GM19023 (cell line): ENCODE data around the gene OR4D11.
"Not testable (repeated sequence)": the region's sequence is repeated elsewhere in the genome, so short reads cannot be mapped to it uniquely, and the experiment has no call there.

Source experiments
- ATAC-seq: cut with Tn5 transposase; IDR thresholded peaks from one replicate; pipeline ENCODE4 v1.9.1; 2021; ENCODE audit warnings: mild to moderate bottlenecking, moderate library complexity; ENCODE audit not compliant: unreplicated experiment

The OR4D11 gene

GRCh38 chr11:59547605-59548308, 44.4 kb downstream of the OR4D11 start:
- ATAC-seq, result not testable (repeated sequence)

DNA sequence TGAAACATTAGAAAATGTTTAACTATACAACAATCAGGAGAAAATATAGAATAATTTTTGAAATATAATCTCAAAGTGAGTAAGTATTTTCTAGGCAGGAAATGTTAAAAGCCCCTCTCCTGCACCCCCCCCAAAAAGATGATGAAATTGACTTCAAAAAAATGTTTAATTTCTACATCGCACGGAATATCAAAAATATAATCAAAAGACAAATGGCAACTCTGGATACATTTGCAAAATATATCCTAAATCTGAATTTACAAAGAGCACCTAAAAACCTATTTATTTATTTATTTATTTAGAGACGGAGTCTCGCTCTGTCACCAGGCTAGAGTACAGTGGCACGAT, 44.9 kb downstream of the OR4D11 start:
- ATAC-seq, result no peak

- ATAC-seq, result peak; percentile 92
These were observed 47.0 kb downstream of the OR4D11 start for GRCh38 chr11:59550368-59550841.

GRCh38 chr11:59550842-59551658, 47.7 kb downstream of the OR4D11 start:
- no peak for ATAC-seq

DNA sequence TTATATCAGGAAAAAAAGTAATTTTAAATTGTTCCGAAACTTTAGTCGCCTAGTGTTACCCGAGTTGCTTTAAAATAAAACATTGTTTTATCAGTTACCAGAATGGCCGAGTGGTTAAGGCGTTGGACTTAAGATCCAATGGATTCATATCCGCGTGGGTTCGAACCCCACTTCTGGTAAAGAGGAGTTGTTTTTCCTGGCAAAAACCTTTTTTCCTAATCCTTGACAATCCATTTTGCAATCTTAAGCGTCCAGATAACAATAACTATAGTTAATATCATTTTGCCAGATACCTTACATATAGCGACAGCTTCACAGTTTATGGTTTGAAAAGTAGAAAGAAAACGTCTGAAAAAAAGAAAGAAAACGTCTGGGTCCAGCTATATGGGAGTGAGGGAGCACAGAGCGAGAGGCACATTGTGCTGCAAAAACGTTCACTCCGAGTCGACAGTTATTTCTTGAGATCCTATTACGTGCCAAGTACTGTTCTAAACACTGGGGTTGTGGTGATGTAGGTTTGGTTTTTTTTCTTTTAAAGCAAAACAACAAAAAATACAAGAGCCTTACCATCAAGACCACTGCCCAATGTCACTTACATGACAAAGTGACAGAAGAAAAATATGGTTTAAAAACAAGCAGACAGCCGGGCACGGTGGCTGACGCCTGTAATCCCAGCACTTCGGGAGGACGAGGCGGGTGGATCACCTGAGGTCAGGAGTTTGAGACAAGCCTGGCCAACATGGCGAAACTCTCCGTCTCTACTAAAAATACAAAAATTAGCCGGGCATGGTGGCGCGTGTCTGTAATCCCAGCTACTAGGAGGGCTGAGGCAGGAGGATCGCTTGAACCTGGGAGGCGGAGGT, 48.5 kb downstream of the OR4D11 start:
- ATAC-seq, result no peak

DNA sequence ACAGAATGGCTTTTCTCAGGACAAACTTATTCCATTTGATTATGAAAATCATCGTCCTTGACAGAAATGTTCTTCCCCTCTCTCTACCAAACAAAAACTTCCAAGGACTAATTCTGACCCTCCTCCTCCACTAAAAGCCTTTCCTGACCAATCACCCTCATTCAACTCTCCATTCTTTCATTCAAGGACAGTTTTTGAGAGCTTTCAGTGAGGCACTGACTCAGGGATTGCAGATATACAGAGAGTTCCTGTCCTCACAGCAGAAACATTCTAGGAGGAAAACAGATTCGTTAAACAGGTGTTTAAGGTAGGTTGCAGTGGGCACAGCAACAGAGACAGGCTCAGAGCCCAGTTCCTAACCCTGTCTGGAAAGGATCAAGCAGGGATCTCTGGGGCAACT, 49.5 kb downstream of the OR4D11 start:
- no peak for ATAC-seq

- ATAC-seq, result no peak
These were observed 49.9 kb downstream of the OR4D11 start for GRCh38 chr11:59553323-59553722.
